Measurements from ENCODE around the gene STRA6. TPM values are rescaled to one million over a fixed set of nuclear protein-coding genes. Genes with fewer than 3 reads are reported as not detected.
"Not testable (repeated sequence)": the region's sequence is repeated elsewhere in the genome, so short reads cannot be mapped to it uniquely, and the experiment has no call there.

Gene STRA6
- total RNA-seq, 1 donor from 2014 or later, result 14.2 TPM

- not testable (repeated sequence) for DNase-seq
Observed at GRCh38 chr15:74160390-74160789, 42.2 kb downstream of the STRA6 start.

GRCh38 chr15:74159773-74160172, 42.8 kb downstream of the STRA6 start:
- no peak for DNase-seq

DNA sequence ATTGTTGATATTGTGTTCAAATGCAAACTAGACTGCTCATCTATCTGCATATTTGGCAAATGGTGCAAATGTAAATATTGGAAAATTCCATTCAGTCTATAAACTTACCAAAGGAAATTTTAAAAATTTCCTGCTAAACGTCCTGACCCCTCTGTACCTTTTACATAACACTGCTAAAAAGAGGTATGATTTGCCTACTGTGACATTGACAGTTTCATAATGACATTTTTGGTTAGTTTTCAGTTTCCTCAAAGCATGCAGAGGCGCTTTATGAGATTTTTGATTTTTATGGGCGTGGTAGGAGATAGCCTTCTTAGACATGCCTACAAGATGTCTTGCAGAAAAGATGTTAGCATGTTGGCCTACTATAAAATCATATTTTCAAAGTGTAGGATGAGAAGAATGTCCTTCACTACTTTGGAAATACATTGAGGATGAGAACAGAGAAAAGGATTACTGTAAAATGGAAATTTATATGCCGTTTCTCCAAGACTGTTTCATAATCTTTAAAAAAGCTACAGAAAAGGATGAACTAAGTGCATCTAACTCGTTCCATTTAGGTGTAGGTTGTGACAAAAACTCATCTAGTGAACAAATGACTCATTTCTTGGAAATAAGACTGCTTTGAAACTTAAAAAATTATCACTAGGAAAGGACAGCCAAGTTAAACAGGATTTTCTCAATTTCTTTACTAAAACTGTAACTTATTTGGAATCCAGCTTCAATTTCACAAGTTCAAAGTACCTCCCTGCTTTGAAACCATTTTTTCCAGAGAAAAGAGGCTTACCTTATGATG, 43.5 kb downstream of the STRA6 start:
- no peak for DNase-seq

- DNase-seq, result no peak
Observed at GRCh38 chr15:74157868-74158827, 44.4 kb downstream of the STRA6 start.

DNA sequence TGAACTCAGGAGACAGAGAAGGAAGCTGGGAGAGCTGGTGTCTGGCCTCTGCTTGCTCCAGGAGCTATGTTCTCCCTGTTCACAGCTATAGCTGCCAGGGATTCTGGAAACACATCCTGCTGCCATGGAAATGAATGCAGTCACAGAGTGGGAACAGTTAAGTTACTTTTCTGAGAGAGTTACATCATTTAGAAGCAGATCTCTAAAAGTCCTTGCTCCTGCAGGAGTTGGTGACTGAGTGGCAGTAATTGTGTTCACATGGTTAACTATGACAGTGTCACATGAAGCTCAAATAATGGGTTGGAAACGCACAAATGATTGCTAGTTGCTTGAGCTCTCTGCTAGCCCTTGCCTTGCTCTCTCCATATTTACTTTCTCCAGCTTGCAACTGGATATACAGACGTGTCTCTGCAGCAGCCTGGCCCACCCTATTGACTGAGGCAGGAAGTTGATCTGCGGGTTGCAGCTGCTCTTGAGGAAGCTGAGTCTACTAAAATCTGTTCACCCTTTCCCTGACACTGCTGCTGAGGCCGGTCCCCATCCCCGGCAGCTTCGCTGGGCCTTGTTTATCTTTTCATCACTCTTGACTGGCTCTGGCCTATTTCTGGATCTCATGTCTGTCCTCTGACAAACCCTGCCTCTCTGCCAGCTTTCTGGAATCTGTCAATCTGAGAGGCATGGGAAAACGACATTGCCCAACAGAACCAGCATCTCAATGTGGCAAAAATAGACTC, 45.7 kb downstream of the STRA6 start:
- peak; percentile 84 for DNase-seq

DNA sequence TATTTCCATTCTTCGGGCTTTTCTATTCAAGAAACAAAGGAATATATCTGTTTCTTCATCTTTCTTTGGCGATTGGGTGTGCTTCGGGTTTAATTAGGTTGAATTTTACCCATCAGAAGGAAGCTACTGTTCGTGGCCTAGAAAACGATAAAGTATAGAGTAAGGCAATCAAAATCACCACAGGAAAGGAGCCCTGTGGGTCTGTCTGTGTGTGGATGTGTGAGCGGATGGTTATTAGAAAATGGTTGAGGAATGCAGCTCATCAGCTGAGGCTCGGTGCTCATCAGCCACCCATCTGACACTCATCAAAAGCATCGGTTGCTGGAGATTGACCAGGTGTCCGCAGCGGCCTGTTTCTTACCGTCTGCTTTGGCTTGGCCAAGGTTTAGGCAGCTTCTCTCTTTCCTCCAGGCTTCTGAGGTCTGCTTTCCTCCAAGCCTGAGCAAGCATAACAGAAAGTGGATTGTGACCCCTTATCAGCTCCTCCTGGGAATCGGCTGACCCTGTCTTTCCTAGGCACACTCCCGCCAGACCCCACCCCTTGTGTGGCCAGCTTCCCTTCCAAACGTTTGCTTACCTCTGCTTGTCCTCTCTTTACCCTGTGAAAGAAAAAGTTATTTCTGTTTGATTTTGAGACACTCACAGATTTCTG, 46.7 kb downstream of the STRA6 start:
- peak; percentile 17 for DNase-seq

DNA sequence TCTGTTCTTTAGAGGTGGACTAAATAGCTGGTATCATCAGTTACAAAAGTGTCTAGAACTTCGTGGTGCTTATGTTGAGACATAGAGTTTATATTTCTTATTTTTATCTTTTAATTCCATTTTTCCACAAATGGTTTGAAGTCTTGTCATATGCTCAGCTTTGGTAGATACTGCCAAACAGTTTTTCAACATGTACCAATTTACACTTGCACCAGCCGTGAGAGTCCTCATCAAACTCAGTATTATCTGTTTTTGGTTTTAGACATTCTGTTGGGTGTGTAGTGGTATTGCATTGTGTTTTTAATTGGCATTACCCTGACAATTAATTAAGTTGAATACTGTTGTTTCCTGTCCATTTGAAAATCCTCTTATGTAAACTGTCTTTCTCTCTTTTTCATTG, 55.5 kb downstream of the STRA6 start:
- no peak for DNase-seq

GRCh38 chr15:74146277-74146800, 56.2 kb downstream of the STRA6 start:
- no peak for DNase-seq

GRCh38 chr15:74144153-74144775, 58.3 kb downstream of the STRA6 start:
- DNase-seq, result no peak

- DNase-seq, result no peak
Observed at GRCh38 chr15:74141591-74141990, 61.0 kb downstream of the STRA6 start.

GRCh38 chr15:74138642-74139041, 63.9 kb downstream of the STRA6 start:
- DNase-seq, result no peak

- peak; percentile 52 for DNase-seq
Observed at GRCh38 chr15:74137537-74137894, 65.1 kb downstream of the STRA6 start.

GRCh38 chr15:74136814-74137536, 65.6 kb downstream of the STRA6 start:
- DNase-seq, result no peak

DNA sequence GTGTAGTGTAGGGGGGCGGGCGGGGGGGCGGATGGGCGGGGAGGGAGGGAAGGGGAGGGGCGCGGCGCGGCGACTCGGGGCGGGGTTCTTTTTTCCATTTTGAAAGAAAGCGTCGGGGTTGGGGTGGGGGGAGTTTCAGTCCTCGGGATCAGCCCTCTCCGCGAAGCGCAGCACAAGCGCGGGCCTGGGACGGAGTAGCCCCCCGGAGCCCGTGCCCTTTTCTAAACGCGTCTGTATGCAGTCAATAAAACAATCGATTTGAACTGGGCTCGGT, 66.1 kb downstream of the STRA6 start:
- no peak for DNase-seq

GRCh38 chr15:74135041-74135565, 67.5 kb downstream of the STRA6 start:
- no peak for DNase-seq

DNA sequence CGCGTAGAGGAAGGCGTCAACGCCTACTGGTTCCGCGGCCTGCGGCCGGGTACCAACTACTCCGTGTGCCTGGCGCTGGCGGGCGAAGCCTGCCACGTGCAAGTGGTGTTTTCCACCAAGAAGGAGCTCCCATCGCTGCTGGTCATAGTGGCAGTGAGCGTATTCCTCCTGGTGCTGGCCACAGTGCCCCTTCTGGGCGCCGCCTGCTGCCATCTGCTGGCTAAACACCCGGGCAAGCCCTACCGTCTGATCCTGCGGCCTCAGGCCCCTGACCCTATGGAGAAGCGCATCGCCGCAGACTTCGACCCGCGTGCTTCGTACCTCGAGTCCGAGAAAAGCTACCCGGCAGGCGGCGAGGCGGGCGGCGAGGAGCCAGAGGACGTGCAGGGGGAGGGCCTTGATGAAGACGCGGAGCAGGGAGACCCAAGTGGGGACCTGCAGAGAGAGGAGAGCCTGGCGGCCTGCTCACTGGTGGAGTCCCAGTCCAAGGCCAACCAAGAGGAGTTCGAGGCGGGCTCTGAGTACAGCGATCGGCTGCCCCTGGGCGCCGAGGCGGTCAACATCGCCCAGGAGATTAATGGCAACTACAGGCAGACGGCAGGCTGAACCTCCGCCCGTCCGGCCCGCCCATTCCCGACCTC, 68.1 kb downstream of the STRA6 start:
- DNase-seq, result peak; percentile 41

DNA sequence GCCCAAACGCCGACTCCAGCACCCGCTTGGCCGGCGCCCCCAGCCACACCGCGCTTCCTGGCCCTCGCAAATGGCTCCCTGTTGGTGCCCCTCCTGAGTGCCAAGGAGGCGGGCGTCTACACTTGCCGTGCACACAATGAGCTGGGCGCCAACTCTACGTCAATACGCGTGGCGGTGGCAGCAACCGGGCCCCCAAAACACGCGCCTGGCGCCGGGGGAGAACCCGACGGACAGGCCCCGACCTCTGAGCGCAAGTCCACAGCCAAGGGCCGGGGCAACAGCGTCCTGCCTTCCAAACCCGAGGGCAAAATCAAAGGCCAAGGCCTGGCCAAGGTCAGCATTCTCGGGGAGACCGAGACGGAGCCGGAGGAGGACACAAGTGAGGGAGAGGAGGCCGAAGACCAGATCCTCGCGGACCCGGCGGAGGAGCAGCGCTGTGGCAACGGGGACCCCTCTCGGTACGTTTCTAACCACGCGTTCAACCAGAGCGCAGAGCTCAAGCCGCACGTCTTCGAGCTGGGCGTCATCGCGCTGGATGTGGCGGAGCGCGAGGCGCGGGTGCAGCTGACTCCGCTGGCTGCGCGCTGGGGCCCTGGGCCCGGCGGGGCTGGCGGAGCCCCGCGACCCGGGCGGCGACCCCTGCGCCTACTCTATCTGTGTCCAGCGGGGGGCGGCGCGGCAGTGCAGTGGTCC, 68.7 kb downstream of the STRA6 start:
- DNase-seq, result no peak

GRCh38 chr15:74132681-74133651, 69.6 kb downstream of the STRA6 start:
- no peak for DNase-seq
